Duodenal mucosa (tissue), 2 donors: ENCODE data around the gene KIAA0825.

Experiments used
- H3K27ac ChIP-seq: one replicate; pipeline ENCODE4 v1.7.0; 2013; ENCODE audit warnings: low read depth, low read length
- H3K27me3 ChIP-seq, 2 donors: one replicate each; pipeline ENCODE4 v1.7.0; 2013; ENCODE audit warnings: low read length in 2 of 2, control low read depth in 1 of 2; ENCODE audit not compliant: insufficient read depth in 2 of 2, control insufficient read depth in 1 of 2
- H3K36me3 ChIP-seq, 2 donors: one replicate each; pipeline ENCODE4 v1.7.0; 2013; ENCODE audit warnings: low read length in 2 of 2, control low read depth in 1 of 2; ENCODE audit not compliant: insufficient read depth in 2 of 2, control insufficient read depth in 1 of 2
- H3K4me1 ChIP-seq, 2 donors: one replicate each; pipeline ENCODE4 v1.7.0; 2013; ENCODE audit warnings: low read length in 2 of 2, control low read depth in 1 of 2; ENCODE audit not compliant: insufficient read depth in 2 of 2, control insufficient read depth in 1 of 2
- H3K4me3 ChIP-seq, 2 donors: one replicate each; pipeline ENCODE4 v1.7.0; 2013; ENCODE audit warnings: low read length in 2 of 2, low read depth in 1 of 2
- H3K9ac ChIP-seq, 2 donors: one replicate each; pipeline ENCODE4 v1.7.0; 2013; ENCODE audit warnings: low read length in 2 of 2, low read depth in 1 of 2
- H3K9me3 ChIP-seq, 2 donors: one replicate each; pipeline ENCODE4 v1.7.0; 2013; ENCODE audit warnings: low read length in 2 of 2, control low read depth in 1 of 2; ENCODE audit not compliant: control insufficient read depth in 1 of 2

The KIAA0825 gene

GRCh38 chr5:94209774-94210355, 408.5 kb downstream of the KIAA0825 start:
- Histone ChIP-seq H3K27ac (no peak overlapping the region), H3K36me3 (no peaks in the 10 kb centered on the region), H3K4me1 (no peaks in the 10 kb centered on the region), H3K9me3 (no peaks in the 10 kb centered on the region), H3K27me3 (no peaks in the 10 kb centered on the region), H3K9ac (no peak overlapping the region), H3K4me3 (no peak overlapping the region)

- H3K4me3 ChIP-seq = no peak overlapping the region
- no peaks in the 10 kb centered on the region for H3K27me3 ChIP-seq
- H3K4me1 ChIP-seq = no peaks in the 10 kb centered on the region
- H3K36me3 ChIP-seq = no peaks in the 10 kb centered on the region
- H3K9me3 ChIP-seq = no peaks in the 10 kb centered on the region
- no peak overlapping the region for H3K27ac ChIP-seq
- no peak overlapping the region for H3K9ac ChIP-seq
Observed at GRCh38 chr5:94209272-94209671, 409.1 kb downstream of the KIAA0825 start.

- no peaks in the 10 kb centered on the region for H3K9me3 ChIP-seq
- H3K9ac ChIP-seq = no peak overlapping the region
- no peak overlapping the region for H3K27ac ChIP-seq
- H3K4me1 ChIP-seq = no peaks in the 10 kb centered on the region
- no peaks in the 10 kb centered on the region for H3K36me3 ChIP-seq
- no peak overlapping the region for H3K4me3 ChIP-seq
- no peaks in the 10 kb centered on the region for H3K27me3 ChIP-seq
Observed at GRCh38 chr5:94199566-94199965, 418.8 kb downstream of the KIAA0825 start.

- no peak overlapping the region for H3K27ac ChIP-seq
- no peaks in the 10 kb centered on the region for H3K27me3 ChIP-seq
- no peak overlapping the region for H3K9ac ChIP-seq
- no peaks in the 10 kb centered on the region for H3K36me3 ChIP-seq
- no peak overlapping the region for H3K4me3 ChIP-seq
- H3K4me1 ChIP-seq = no peaks in the 10 kb centered on the region
- no peaks in the 10 kb centered on the region for H3K9me3 ChIP-seq
Observed at GRCh38 chr5:94197970-94198369, 420.4 kb downstream of the KIAA0825 start.

- no peaks in the 10 kb centered on the region for H3K4me1 ChIP-seq
- H3K4me3 ChIP-seq = no peak overlapping the region
Observed at GRCh38 chr5:94196953-94197352, 421.5 kb downstream of the KIAA0825 start.

GRCh38 chr5:94192658-94193391, 425.6 kb downstream of the KIAA0825 start:
- H3K4me1 ChIP-seq = no peaks in the 10 kb centered on the region
- no peaks in the 10 kb centered on the region for H3K36me3 ChIP-seq
- H3K4me3 ChIP-seq = no peak overlapping the region
- H3K9ac ChIP-seq = no peak overlapping the region
- H3K27ac ChIP-seq = no peak overlapping the region
- H3K9me3 ChIP-seq = no peaks in the 10 kb centered on the region
- no peaks in the 10 kb centered on the region for H3K27me3 ChIP-seq

More at GRCh38 chr5:94196953-94197352, 421.5 kb downstream of the KIAA0825 start:
- no peaks in the 10 kb centered on the region for H3K9me3 ChIP-seq
- no peaks in the 10 kb centered on the region for H3K27me3 ChIP-seq
- no peak overlapping the region for H3K9ac ChIP-seq
- H3K36me3 ChIP-seq = no peaks in the 10 kb centered on the region
- H3K27ac ChIP-seq = no peak overlapping the region

- Histone ChIP-seq H3K27me3 (no peaks in the 10 kb centered on the region), H3K27ac (no peak overlapping the region), H3K9ac (no peak overlapping the region), H3K9me3 (no peaks in the 10 kb centered on the region), H3K4me3 (no peak overlapping the region), H3K4me1 (no peaks in the 10 kb centered on the region), H3K36me3 (no peaks in the 10 kb centered on the region)
Observed at GRCh38 chr5:94191604-94192003, 426.8 kb downstream of the KIAA0825 start.

GRCh38 chr5:94188725-94189124, 429.7 kb downstream of the KIAA0825 start:
- Histone ChIP-seq H3K27ac (no peak overlapping the region), H3K4me1 (no peaks in the 10 kb centered on the region), H3K9me3 (no peaks in the 10 kb centered on the region), H3K9ac (no peak overlapping the region), H3K27me3 (no peaks in the 10 kb centered on the region), H3K4me3 (no peak overlapping the region), H3K36me3 (no peaks in the 10 kb centered on the region)

- no peaks in the 10 kb centered on the region for H3K4me1 ChIP-seq
- H3K9me3 ChIP-seq = no peaks in the 10 kb centered on the region
- H3K36me3 ChIP-seq = no peaks in the 10 kb centered on the region
- H3K9ac ChIP-seq = no peak overlapping the region
- no peaks in the 10 kb centered on the region for H3K27me3 ChIP-seq
- H3K4me3 ChIP-seq = no peak overlapping the region
- H3K27ac ChIP-seq = no peak overlapping the region
Observed at GRCh38 chr5:94184870-94185269, 433.5 kb downstream of the KIAA0825 start.

GRCh38 chr5:94181895-94182294, 436.5 kb downstream of the KIAA0825 start:
- Histone ChIP-seq H3K4me1 (no peaks in the 10 kb centered on the region), H3K9ac (no peak overlapping the region), H3K4me3 (no peak overlapping the region), H3K9me3 (no peaks in the 10 kb centered on the region), H3K27ac (no peak overlapping the region), H3K27me3 (no peaks in the 10 kb centered on the region), H3K36me3 (no peaks in the 10 kb centered on the region)
